Stomach (tissue), 9 donors: ENCODE results near the gene MAPK14. TPM values are rescaled to one million over a fixed set of nuclear protein-coding genes. Genes with fewer than 3 reads are reported as not detected.

Experiments
- DNase-seq, 2 donors: peaks; one replicate each; pipeline versions ENCODE4 v3.0.0 to v3.0.0-alpha.2; 2013 to 2019
- H3K27ac ChIP-seq, 5 donors: fragments of 200-600 bp in 4 of 5; sonication (generic) in 4 of 5; one replicate each; pipeline ENCODE4 v1.5.1; 2013 to 2019; ENCODE audit warnings: mild to moderate bottlenecking in 1 of 5, moderate library complexity in 1 of 5
- H3K27me3 ChIP-seq, 3 donors: fragments of 200-600 bp; sonication (generic); one replicate each; pipeline ENCODE4 v1.5.1; 2017 to 2019; ENCODE audit warnings: mixed run types in 1 of 3
- H3K36me3 ChIP-seq, 4 donors: fragments of 200-600 bp; sonication (generic); 1 replicate in 3 of 4; 2 replicates in 1 of 4; pipeline ENCODE4 v1.5.1; 2016 to 2019
- H3K4me1 ChIP-seq, 4 donors: fragments of 200-600 bp; sonication (generic); one replicate each; pipeline ENCODE4 v1.5.1; 2016 to 2019
- H3K4me3 ChIP-seq, 4 donors: fragments of 200-600 bp; sonication (generic) in 3 of 4; one replicate each; pipeline ENCODE4 v1.5.1; 2016 to 2019; ENCODE audit warnings: mild to moderate bottlenecking in 1 of 4
- H3K9me3 ChIP-seq, 4 donors: fragments of 200-600 bp; sonication (generic); one replicate each; pipeline ENCODE4 v1.5.1; 2016 to 2019
- CTCF ChIP-seq, 7 experiments: fragments of 450-650 bp in 4 of 7; fragments of 200-600 bp in 3 of 7; sonication (generic) in 3 of 7; IDR thresholded peaks; one replicate each; pipeline ENCODE4 v1.5.1; 2016 to 2019; ENCODE audit warnings: antibody characterized with exemption in 7 of 7, control low read depth in 2 of 7, mild to moderate bottlenecking in 1 of 7
- EP300 ChIP-seq: sonication (generic); formaldehyde crosslinking; IDR thresholded peaks from one replicate; pipeline ENCODE4 v1.6.1; 2017; ENCODE audit warnings: antibody characterized with exemption
- POLR2A ChIP-seq, 4 donors: fragments of 450-650 bp; IDR thresholded peaks; one replicate each; pipeline ENCODE4 v1.6.1; 2016; ENCODE audit warnings: antibody characterized with exemption in 4 of 4, control low read depth in 2 of 4, mild to moderate bottlenecking in 1 of 4, moderate library complexity in 1 of 4
- POLR2AphosphoS5 ChIP-seq, 3 donors: sonication (generic); formaldehyde crosslinking; IDR thresholded peaks; one replicate each; pipeline ENCODE4 v1.6.1; 2016; ENCODE audit warnings: antibody characterized with exemption in 3 of 3
- WGBS, 5 donors: extraction: QIAGEN DNeasy Blood & Tissue Kit in 3 of 5; methylation state at CpG; one replicate each; pipeline versions ENCODE4 v1.1.5 to v1.1.7; 2013 to 2018; 5-methylcytosine and 5-hydroxymethylcytosine counted together
- intact Hi-C: fragments of 100-400 bp; cut with DNase I; formaldehyde crosslinking; loops from one replicate; pipeline ENCODE4 v1.15.1; 2023; ENCODE audit warnings: low total_unique reads
- polyA plus RNA-seq, 3 donors: library from polyadenylated mRNA; stranded (reverse); fragments of 200-250 nt; gene quantifications; one replicate each; pipeline ENCODE4 v1.2.3, GENCODE V29; 2013
- total RNA-seq, 5 donors: library from RNA; depleted of rRNA; stranded (reverse); fragments of >200 nt; gene quantifications; one replicate each; pipeline versions ENCODE4 v1.1.0 to v1.2.3, GENCODE V29; 2014 to 2016
- donor health status: healthy with polysubstance abuse.
- donor health status: Bipolar disorder and iron deficiency.
- donor health status: healthy.

The MAPK14 gene
- total and polyA plus RNA-seq, 8 donors: 12.3 to 297 (median 35.9) TPM

GRCh38 chr6:36133148-36133547 is 105.5 kb downstream of the MAPK14 start:
- peaks cover 13 to 43% (median 30%) of the 10 kb centered on the region in 4 donors for H3K4me1 ChIP-seq
- H3K36me3 ChIP-seq: peaks cover 17 to 42% (median 27%) of the 10 kb centered on the region in 4 donors
- H3K27ac ChIP-seq: no peak overlapping the region
- intact Hi-C loops: no loop called here
- TF ChIP-seq POLR2AphosphoS5 (IDR thresholded peaks at IDR 0.05) (no peak), POLR2A (IDR thresholded peaks at IDR 0.05) (no peak), EP300 (no peak), CTCF (IDR thresholded peaks at IDR 0.05) (no peak)
- H3K9me3 ChIP-seq: no peaks in the 10 kb centered on the region
- H3K27me3 ChIP-seq: peaks cover 0 to 24% (median 0%) of the 10 kb centered on the region in 3 donors
- H3K4me3 ChIP-seq: no peak overlapping the region
- WGBS, 5 donors: 84 to 98% (median 93%) methylated on average over 4 of the region's 4 CpGs
- no peak for DNase-seq

GRCh38 chr6:36133912-36134311 is 106.3 kb downstream of the MAPK14 start:
- peaks cover 17 to 50% (median 34%) of the 10 kb centered on the region in 4 donors for H3K36me3 ChIP-seq
- H3K4me1 ChIP-seq: peaks cover 13 to 42% (median 30%) of the 10 kb centered on the region in 4 donors
- no peak for DNase-seq
- no peaks in the 10 kb centered on the region for H3K9me3 ChIP-seq
- TF ChIP-seq CTCF (IDR thresholded peaks at IDR 0.05) (no peak), EP300 (no peak), POLR2A (IDR thresholded peaks at IDR 0.05) (no peak), POLR2AphosphoS5 (IDR thresholded peaks at IDR 0.05) (no peak)
- no peak overlapping the region for H3K4me3 ChIP-seq
- WGBS, 5 donors: 86 to 91% (median 89%) methylated on average over 4 of the region's 4 CpGs
- H3K27ac ChIP-seq: no peak overlapping the region
- intact Hi-C loops: no loop called here
- H3K27me3 ChIP-seq: peaks cover 0 to 21% (median 0%) of the 10 kb centered on the region in 3 donors

GRCh38 chr6:36135053-36135731 is 107.6 kb downstream of the MAPK14 start:
- peaks cover 0 to 11% (median 0%) of the 10 kb centered on the region in 3 donors for H3K27me3 ChIP-seq
- TF ChIP-seq POLR2A (IDR thresholded peaks at IDR 0.05): no peak
- TF ChIP-seq EP300: no peak
- no peak for TF ChIP-seq CTCF (IDR thresholded peaks at IDR 0.05)
- no peak for TF ChIP-seq POLR2AphosphoS5 (IDR thresholded peaks at IDR 0.05)
- H3K4me1 ChIP-seq: peaks cover 13 to 35% (median 25%) of the 10 kb centered on the region in 4 donors
- no peak overlapping the region for H3K4me3 ChIP-seq
- no peaks in the 10 kb centered on the region for H3K9me3 ChIP-seq
- intact Hi-C loops: no loop called here
- 80 to 92% (median 85%) methylated on average over 13 of the region's 13 CpGs for WGBS, 5 donors
- no peak for DNase-seq
- no peak overlapping the region for H3K27ac ChIP-seq
- peaks cover 26 to 63% (median 45%) of the 10 kb centered on the region in 4 donors for H3K36me3 ChIP-seq

GRCh38 chr6:36136034-36136433 is 108.4 kb downstream of the MAPK14 start:
- H3K4me3 ChIP-seq: no peak overlapping the region
- H3K9me3 ChIP-seq: no peaks in the 10 kb centered on the region
- DNase-seq: no peak
- no peak overlapping the region for H3K27ac ChIP-seq
- WGBS, 5 donors: 79 to 100% (median 92%) methylated on average over 1 to 2 of the region's 2 CpGs
- intact Hi-C loops: no loop called here
- no peak for TF ChIP-seq POLR2A (IDR thresholded peaks at IDR 0.05)
- TF ChIP-seq CTCF (IDR thresholded peaks at IDR 0.05): no peak
- TF ChIP-seq POLR2AphosphoS5 (IDR thresholded peaks at IDR 0.05): no peak
- TF ChIP-seq EP300: no peak
- H3K4me1 ChIP-seq: peaks cover 13 to 28% (median 19%) of the 10 kb centered on the region in 4 donors
- peaks cover 26 to 71% (median 52%) of the 10 kb centered on the region in 4 donors for H3K36me3 ChIP-seq
- H3K27me3 ChIP-seq: peaks cover 0 to 4% (median 0%) of the 10 kb centered on the region in 3 donors
